GM18867 (cell line): ENCODE data around the gene RANBP1.

Experiments
- ATAC-seq: cut with Tn5 transposase; IDR thresholded peaks from one replicate; pipeline ENCODE4 v1.9.1; 2021; ENCODE audit warnings: mild to moderate bottlenecking, moderate library complexity; ENCODE audit not compliant: unreplicated experiment

The RANBP1 gene

GRCh38 chr22:20118300-20119020, 2.6 kb downstream of the RANBP1 start:
- ATAC-seq, result no peak

- ATAC-seq, result no peak
Measured at GRCh38 chr22:20121856-20122415, 6.0 kb downstream of the RANBP1 start.

GRCh38 chr22:20123366-20124082, 7.6 kb downstream of the RANBP1 start:
- no peak for ATAC-seq

- no peak for ATAC-seq
Measured at GRCh38 chr22:20124083-20124787, 8.3 kb downstream of the RANBP1 start.

GRCh38 chr22:20125201-20126174, 9.6 kb downstream of the RANBP1 start:
- no peak for ATAC-seq

GRCh38 chr22:20126284-20127029, 10.6 kb downstream of the RANBP1 start:
- no peak for ATAC-seq

GRCh38 chr22:20127318-20127868, 11.5 kb downstream of the RANBP1 start:
- no peak for ATAC-seq

GRCh38 chr22:20127869-20128618, 12.1 kb downstream of the RANBP1 start:
- no peak for ATAC-seq

DNA sequence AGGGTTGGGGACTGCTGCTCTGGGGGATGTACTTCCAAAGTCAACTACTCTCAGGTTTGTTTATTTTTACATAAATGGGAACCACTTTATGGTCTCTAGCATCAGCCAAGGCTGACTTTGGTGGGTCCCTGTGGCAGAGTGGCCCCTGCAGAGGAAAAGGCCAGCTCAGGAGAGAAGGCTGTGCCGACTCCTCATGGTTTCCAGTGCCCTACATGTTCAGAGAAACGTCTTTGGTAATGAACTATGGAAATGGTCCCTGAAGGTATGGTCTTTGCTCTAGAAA, 12.7 kb downstream of the RANBP1 start:
- ATAC-seq, result no peak

DNA sequence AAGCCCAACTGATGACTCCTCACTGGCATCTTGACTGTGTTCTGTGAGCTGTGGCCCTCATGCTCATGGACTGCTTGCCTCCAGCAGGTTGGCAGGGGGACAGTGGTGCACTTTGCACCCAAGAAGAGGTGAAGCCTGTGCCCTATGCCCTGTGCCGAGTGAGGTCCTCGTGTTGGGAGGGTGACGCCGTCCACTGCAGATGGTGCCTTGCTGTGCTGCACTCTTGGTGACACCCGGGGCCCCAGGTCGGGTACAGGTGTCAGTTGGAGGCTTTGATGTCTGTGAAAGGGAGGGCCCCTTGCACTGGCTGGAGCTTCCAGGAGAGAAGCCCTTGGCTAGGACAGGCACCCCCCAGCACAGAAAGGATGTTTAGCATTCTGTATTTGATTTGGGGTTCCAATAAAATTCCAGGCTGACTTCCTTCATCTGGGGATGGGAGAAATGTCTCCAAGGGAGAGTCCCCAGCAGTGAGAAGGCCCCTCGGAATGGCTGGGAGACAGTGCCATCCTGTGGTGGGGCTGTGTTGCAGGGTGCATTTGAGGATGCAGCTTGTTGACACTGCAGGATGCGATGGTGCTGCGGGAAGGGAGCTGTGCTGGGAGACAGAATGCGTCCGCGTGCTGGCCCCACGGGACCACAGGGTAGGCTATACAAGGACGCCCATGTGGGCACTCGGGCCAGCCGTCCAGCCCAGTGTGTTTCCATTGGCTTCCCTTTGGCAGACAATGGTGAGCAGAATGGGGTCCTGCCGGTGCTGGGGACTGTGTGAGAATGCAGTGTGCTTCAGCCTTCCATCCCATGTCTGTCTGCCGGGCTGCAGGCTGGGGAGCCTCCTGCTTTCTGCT, 13.2 kb downstream of the RANBP1 start:
- ATAC-seq, result no peak

- ATAC-seq, result no peak
Measured at GRCh38 chr22:20129747-20130014, 13.8 kb downstream of the RANBP1 start.

GRCh38 chr22:20130319-20130718, 14.4 kb downstream of the RANBP1 start:
- ATAC-seq, result no peak

DNA sequence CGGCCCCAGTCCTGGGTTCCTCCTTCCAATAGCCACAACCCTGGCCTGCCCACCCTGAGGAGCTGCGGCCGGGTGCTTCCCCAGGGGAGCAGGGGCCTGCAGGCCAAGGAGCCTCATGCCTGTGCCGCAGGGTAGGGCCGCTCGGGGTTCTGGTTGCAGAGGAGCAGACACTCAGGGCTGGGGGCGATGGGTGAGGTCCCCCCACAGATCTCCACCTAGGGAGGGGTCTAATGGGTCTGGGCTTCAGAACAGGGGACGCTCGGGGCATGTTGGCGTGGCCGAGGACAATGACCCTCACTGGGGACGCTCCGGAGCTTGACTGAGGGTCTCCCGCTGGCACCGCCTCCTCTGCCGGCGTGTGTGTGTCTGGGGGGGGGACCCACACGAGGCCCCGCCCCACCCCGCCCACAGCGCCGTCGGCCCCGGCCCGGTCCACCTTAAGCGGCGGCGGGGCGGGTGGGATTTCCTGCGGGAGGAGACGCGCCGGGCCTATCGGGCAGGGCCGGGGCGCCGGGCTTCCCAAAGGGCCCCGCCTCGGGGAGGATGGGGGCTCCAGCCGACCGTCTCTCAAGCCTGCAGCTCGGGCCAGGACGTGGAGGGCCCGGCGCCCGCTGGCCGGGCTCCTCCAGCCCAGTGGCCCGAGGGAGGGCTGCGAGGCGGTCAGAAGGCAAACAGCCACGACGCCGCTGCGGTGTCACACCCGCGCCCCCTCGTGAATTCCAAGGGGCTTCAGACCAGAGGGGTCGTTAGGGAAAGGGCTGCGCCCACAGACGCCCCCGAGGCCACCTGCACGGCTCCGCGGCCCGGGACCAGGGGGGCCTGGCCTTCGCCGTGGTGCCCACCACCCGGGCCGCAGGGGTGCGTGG, 15.1 kb downstream of the RANBP1 start:
- ATAC-seq, result peak; percentile 59

DNA sequence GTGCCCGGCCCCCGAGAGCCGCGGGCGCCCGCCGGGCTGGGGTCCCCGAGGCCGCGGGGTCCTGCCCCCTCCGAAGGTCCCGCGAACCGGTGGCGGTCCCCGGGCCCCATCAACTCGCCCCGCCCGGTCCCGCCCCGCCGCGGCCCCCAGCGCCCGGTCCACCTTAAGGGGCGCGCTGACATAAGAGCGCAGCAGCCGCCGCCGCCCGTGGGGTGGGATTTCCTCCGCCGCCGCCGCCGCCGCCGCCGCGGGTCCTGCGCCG, 15.6 kb downstream of the RANBP1 start, which contains the start of gene ZDHHC8:
ZDHHC8 (plus strand) TSS at position 208 of the 262 bp plus-strand sequence. CDS start 144 bp downstream, outside the sequence.
- ATAC-seq, result peak; percentile 50

DNA sequence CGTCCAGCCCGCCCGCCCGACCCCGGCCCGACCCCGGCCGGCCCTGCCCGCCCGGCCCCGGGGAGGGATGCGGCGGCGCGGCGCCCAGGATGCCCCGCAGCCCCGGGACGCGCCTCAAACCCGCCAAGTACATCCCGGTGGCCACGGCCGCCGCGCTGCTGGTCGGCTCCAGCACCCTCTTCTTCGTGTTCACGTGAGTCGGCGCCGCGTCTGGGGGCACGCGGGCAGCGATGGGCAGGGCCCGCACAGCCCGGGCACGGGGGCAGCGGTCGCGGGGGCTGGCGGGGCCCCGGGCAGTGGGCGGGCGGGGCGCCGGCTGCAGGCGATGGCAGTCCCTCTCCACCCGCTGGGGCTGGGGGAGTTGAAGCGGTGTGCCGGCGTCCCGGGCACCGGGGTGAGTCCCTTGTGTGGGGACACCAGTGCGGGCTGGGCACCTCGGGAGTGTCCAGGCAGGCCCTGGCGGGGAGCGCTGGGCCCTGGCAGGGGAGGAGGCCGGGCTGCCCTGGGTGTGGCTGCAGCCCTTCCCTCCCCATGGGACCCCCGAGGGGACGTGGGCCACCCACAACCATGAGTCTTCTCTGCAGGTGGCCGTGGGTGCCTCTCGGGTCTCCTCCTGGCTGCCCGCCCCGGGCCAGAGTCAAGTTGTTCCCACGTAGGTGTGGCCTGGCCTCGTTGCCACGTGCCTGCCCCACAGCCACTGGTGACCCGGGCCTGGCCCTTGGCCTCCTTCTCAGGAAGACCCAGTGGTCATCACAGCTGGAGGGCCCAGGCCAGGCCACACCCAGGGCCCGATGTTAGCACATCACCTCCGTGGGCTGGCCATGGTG, 16.2 kb downstream of the RANBP1 start:
- peak; percentile 5 for ATAC-seq

DNA sequence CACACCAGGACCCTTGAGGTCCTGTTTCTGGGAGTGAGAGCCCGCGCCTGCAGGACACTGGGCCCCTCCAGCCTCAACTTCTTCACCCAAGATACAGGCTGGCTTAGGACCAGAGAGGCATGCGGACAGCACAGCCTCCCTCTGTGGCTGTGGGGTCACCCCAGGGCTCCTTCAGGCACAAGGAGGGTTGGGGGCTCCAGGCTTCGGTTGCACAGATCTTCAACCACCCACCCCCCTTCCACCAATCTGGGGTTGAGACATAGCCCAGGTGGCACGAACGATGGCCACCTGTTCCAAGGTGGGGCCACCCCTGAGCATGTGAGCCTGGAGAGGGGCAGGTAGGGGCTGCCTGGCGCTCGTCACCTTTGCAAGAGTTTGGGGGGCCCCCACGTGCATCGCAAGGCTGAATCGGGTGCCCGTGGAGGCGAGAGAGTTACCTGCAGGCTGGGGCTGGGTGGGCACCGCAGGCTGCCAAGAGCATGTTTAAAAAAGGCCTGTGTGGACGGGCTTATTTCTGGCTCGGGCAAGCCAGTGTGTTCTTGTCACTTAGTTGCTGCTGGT, 16.9 kb downstream of the RANBP1 start:
- ATAC-seq, result no peak
